HG03571 (cell line): ENCODE results near the gene HMG20A.
A peak's percentile ranks its signal among the peaks of the same experiment; 100 is the strongest.

Experiments used
- ATAC-seq: cut with Tn5 transposase; IDR thresholded peaks from one replicate; pipeline ENCODE4 v1.9.1; 2021; ENCODE audit not compliant: unreplicated experiment

Gene HMG20A

DNA sequence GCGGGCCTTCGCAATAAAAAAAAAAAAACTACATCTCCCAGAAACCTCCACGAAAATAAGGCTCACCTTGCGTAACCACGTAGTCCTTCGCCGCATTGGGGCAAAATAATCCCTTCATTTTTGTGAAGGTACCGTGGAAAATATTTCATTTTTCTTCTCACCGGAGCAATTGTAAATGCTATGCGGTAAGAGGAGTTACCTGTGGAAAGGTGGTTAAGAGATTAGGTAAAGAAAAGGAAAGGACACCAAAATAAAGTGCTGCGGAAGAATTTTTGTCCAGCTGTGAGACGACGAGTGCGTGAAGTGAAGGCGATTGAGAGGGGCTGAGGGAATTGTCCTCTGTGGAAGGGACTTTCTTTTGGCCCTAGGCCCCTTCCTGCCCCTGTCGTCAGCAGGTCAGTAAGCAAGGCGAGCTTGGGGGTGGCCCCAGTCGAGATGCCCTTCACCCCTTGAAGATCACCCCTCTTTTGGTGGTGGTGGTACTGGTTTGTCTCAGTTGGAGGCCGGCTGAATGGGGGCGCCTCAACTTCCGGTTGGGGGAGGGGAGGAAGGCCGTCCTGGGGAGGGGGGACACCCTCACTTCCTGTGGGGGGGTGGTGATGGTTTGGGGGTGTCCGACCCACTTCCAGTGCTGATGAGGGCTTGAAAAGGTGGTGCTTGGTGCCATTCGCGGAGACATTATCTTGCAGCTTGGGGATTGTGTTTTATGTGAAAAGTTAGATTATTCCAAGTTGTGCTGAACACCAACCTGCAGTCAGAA lies at the start of gene HMG20A:
HMG20A (plus strand) TSS at position 279 of the 760 bp plus-strand sequence. CDS start 37,520 bp downstream, outside the sequence.
- ATAC-seq, result peak; percentile 34

GRCh38 chr15:77371850-77372563 lies 48.7 kb upstream of the HMG20A start:
- no peak for ATAC-seq

- ATAC-seq, result no peak
Observed at GRCh38 chr15:77373441-77373840, 47.2 kb upstream of the HMG20A start.

GRCh38 chr15:77375133-77375532 lies 45.6 kb upstream of the HMG20A start:
- no peak for ATAC-seq

DNA sequence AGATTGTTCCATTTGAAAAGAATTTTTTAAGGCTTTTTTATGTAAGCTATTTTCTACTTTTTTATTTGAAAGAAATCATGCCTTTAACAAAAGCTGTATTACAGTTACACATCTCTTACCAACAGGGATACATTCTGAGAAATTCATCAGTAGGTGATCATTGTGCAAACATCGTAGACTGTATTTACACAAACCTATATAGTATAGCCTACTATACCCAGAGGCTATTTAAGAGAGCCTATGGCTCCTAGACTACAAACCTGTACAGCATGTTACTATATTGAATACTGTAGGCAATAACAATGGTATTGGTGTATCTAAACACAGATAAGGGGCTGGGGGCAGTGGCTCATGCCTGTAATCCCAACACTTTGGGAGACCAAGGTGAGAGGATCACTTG lies 43.9 kb upstream of the HMG20A start:
- ATAC-seq, result no peak

DNA sequence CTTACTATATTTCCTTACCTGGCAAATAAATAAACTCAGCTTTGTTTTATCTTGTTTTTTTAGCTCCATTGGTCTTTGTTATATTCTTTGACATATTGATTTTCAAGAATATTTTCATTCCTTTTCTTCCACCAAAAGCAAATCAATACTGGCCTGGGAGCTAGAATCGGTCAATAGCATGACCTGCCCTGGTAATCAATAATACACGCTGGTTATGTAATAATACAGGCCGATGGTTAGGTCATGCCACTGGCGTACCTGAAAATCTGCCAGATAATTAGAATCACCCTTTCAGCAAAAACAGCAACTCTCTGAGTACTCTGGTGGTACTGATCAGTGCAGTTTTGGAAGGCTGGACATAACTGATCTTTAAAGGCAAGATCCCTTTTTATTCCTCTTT lies 40.7 kb upstream of the HMG20A start:
- no peak for ATAC-seq

DNA sequence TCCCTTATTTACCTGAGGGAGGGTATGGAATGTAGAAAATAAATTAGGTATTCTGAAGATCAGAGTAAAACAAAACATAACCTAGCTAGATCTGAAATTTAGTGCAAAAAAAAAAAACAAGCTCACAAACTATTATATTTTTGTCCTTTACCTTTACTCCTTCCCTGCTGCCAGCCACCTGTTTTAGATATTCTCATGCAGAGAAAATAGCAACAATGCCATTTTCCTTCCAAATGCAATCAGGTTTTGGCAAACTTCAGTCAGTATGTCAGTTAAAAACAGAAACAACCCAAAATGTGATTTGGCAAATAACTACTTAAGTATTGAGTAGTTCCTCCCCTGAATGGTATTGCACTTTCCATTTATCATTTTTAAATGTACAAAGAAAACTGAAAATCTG lies 36.6 kb upstream of the HMG20A start:
- no peak for ATAC-seq

DNA sequence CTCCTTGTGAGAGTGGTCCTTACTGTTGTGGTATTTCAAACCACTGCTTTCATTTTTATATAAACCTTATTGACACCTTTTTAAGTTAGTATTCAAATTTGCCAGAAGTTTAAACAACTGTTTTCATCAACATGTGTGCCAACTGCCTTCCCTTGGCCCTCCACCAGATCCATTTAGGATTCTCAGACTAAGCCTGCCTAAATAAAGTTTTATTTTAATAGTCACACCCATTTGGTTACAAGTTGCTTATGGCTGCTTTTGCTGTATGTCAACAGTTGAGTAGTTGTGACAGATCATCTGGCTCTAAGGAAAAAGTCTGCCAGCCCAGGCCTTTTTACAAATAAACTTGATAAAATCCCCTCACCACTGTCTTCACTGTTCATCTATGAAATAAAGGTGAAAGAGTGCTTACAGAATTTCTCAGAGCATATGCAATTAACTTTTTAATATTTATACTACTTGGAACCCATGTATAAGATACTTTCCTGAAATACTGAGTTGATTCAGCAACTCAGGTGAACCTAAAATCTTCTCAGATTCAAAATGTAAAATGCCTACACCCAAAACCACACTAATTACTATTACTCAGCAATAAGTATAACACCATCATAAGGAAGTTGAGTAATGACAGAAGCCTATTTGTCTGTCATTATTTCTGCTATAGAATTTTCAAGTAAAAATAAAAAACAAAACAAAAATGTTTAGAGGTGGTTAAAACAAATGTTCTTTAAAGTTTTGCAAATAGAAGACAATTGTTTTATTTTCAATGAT lies 35.9 kb upstream of the HMG20A start:
- no peak for ATAC-seq

- ATAC-seq, result no peak
Observed at GRCh38 chr15:77386626-77387025, 34.1 kb upstream of the HMG20A start.

GRCh38 chr15:77387365-77388105 lies 33.2 kb upstream of the HMG20A start:
- ATAC-seq, result no peak

GRCh38 chr15:77391372-77391951 lies 29.2 kb upstream of the HMG20A start:
- ATAC-seq, result no peak

GRCh38 chr15:77392762-77393470 lies 27.8 kb upstream of the HMG20A start:
- no peak for ATAC-seq

- ATAC-seq, result no peak
Observed at GRCh38 chr15:77393471-77393840, 27.2 kb upstream of the HMG20A start.

GRCh38 chr15:77395013-77395774 lies 25.5 kb upstream of the HMG20A start:
- no peak for ATAC-seq

DNA sequence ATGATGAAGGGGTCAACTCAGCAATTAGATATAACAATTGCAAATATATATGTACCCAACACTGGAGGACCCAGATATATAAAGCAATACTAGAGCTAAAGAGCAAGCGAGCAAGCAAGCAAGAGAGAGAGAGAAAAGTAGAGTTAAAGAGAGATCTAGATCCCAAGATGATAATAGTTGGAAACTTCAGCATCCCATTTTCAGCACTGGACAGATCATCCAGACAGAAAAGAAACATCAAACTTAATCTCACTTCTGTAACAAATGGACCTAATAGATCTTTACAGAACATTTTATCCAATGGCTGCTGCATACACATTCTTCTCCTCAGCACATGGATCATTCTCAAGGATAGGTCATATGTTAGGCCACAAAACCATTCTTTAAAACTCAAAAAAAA lies 24.0 kb upstream of the HMG20A start:
- ATAC-seq, result no peak

GRCh38 chr15:77398927-77399326 lies 21.8 kb upstream of the HMG20A start:
- no peak for ATAC-seq

- ATAC-seq, result no peak
Observed at GRCh38 chr15:77400258-77400657, 20.4 kb upstream of the HMG20A start.

DNA sequence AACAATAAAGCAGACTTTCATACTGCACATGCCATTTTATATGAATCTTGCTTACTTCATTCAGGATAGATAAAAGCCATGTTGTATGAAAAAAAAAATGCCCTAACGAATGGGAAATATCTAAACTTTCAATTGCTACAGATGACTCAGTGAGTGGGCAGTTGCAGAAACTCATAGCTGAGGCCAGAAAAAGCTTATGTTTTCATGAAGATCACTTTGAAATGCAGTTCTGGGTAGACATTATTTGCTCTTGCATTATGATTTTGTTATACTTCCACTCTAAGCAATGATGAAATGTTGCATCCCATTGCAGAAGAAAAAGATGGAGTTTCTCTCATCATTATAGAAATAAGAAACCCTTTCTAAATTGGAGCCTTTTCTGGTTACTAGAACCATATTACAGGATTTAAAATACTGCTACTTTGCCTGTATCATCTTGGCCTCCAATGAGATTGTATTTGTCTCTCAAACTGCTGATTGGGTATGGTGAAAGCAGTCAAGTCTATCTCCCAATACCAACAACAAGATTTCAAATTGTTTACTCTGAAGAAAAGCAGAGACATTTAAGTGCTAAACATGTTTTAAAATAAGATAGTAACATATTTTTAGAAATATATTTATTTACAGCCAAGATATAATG lies 17.8 kb upstream of the HMG20A start:
- ATAC-seq, result no peak
